AG20443 (cell line): Measurements from ENCODE around the gene FOXJ3.

ENCODE experiments used
- DNase-seq: peaks from one replicate; pipeline ENCODE4 v3.0.0; 2012; ENCODE audit warnings: low spot score, mixed read lengths

FOXJ3 gene

GRCh38 chr1:42189931-42190853, 144.8 kb downstream of the FOXJ3 start:
- no peak for DNase-seq

- DNase-seq, result peak; percentile 70
Measured at GRCh38 chr1:42186152-42186551, 148.9 kb downstream of the FOXJ3 start.

GRCh38 chr1:42184616-42185015, 150.4 kb downstream of the FOXJ3 start:
- no peak for DNase-seq

- DNase-seq, result no peak
Measured at GRCh38 chr1:42183957-42184268, 151.1 kb downstream of the FOXJ3 start.

GRCh38 chr1:42183210-42183956, 151.7 kb downstream of the FOXJ3 start:
- no peak for DNase-seq

GRCh38 chr1:42181687-42182086, 153.3 kb downstream of the FOXJ3 start:
- no peak for DNase-seq

- no peak for DNase-seq
Measured at GRCh38 chr1:42179900-42180329, 155.1 kb downstream of the FOXJ3 start.

- DNase-seq, result no peak
Measured at GRCh38 chr1:42179275-42179674, 155.8 kb downstream of the FOXJ3 start.

GRCh38 chr1:42178249-42178648, 156.8 kb downstream of the FOXJ3 start:
- DNase-seq, result no peak

- DNase-seq, result no peak
Measured at GRCh38 chr1:42177541-42177981, 157.5 kb downstream of the FOXJ3 start.

- no peak for DNase-seq
Measured at GRCh38 chr1:42176902-42177519, 158.0 kb downstream of the FOXJ3 start.

- no peak for DNase-seq
Measured at GRCh38 chr1:42175314-42176054, 159.6 kb downstream of the FOXJ3 start.

- no peak for DNase-seq
Measured at GRCh38 chr1:42173961-42174735, 160.9 kb downstream of the FOXJ3 start.

GRCh38 chr1:42173155-42173933, 161.7 kb downstream of the FOXJ3 start:
- peak; percentile 81 for DNase-seq

- no peak for DNase-seq
Measured at GRCh38 chr1:42172381-42173133, 162.5 kb downstream of the FOXJ3 start.

- no peak for DNase-seq
Measured at GRCh38 chr1:42171679-42172266, 163.3 kb downstream of the FOXJ3 start.

GRCh38 chr1:42170779-42171621, 164.0 kb downstream of the FOXJ3 start:
- no peak for DNase-seq

GRCh38 chr1:42168763-42169162, 166.3 kb downstream of the FOXJ3 start:
- no peak for DNase-seq

GRCh38 chr1:42168391-42168670, 166.7 kb downstream of the FOXJ3 start:
- DNase-seq, result no peak
